KMS-11 (cell line): ENCODE results near the gene SLC11A2.

Source experiments
- H2AFZ ChIP-seq: fragments of 200-600 bp; sonication (generic); 2 replicates; pipeline ENCODE4 v1.6.1; 2016; ENCODE audit warnings: antibody characterized with exemption, mixed run types, low read depth
- H3K27ac ChIP-seq: fragments of 200-600 bp; sonication (generic); 2 replicates; pipeline ENCODE4 v1.6.1; 2016; ENCODE audit warnings: mild to moderate bottlenecking, mixed run types
- H3K27me3 ChIP-seq: fragments of 200-600 bp; sonication (generic); 2 replicates; pipeline ENCODE4 v1.6.1; 2017; ENCODE audit warnings: mild to moderate bottlenecking, low read depth, mixed run types, moderate library complexity; ENCODE audit not compliant: insufficient read depth
- H3K36me3 ChIP-seq: fragments of 200-600 bp; sonication (generic); 2 replicates; pipeline ENCODE4 v1.6.1; 2017; ENCODE audit warnings: mild to moderate bottlenecking, mixed run types; ENCODE audit not compliant: insufficient read depth
- H3K4me1 ChIP-seq: fragments of 200-600 bp; sonication (generic); 2 replicates; pipeline ENCODE4 v1.6.1; 2016; ENCODE audit warnings: mild to moderate bottlenecking, low read depth, mixed run types; ENCODE audit not compliant: poor library complexity, severe bottlenecking
- H3K4me2 ChIP-seq: fragments of 200-600 bp; sonication (generic); 2 replicates; pipeline ENCODE4 v1.7.0; 2016; ENCODE audit warnings: mild to moderate bottlenecking, mixed run types
- H3K4me3 ChIP-seq: fragments of 200-600 bp; sonication (generic); IDR thresholded peaks from 2 replicates; pipeline ENCODE4 v1.6.1; 2017; ENCODE audit warnings: low read depth, low read length, mixed read lengths; ENCODE audit not compliant: insufficient read depth
- H3K79me2 ChIP-seq: fragments of 200-600 bp; sonication (generic); 2 replicates; pipeline ENCODE4 v1.6.1; 2016; ENCODE audit warnings: low read depth, mixed run types; ENCODE audit not compliant: insufficient read depth
- H3K9ac ChIP-seq: fragments of 200-600 bp; sonication (generic); 2 replicates; pipeline ENCODE4 v1.6.1; 2016; ENCODE audit warnings: mild to moderate bottlenecking, mixed run types
- H4K20me1 ChIP-seq: fragments of 200-600 bp; sonication (generic); 2 replicates; pipeline ENCODE4 v1.6.1; 2016; ENCODE audit warnings: mild to moderate bottlenecking, mixed run types; ENCODE audit not compliant: insufficient read depth
- CTCF ChIP-seq: fragments of 200-600 bp; sonication (generic); conservative IDR thresholded peaks from 2 replicates; pipeline ENCODE4 v1.6.1; 2017; ENCODE audit warnings: low read depth, mild to moderate bottlenecking, antibody characterized with exemption, low read length, moderate library complexity, mixed read lengths

SLC11A2 gene

GRCh38 chr12:51027342-51027835 lies 1.2 kb upstream of the SLC11A2 start:
- Histone ChIP-seq H3K36me3 (no peaks in the 10 kb centered on the region), H3K4me3 (no peak overlapping the region), H3K4me1 (peaks cover 44% of the 10 kb centered on the region), H2AFZ (no peak overlapping the region), H3K79me2 (peaks cover 32% of the 10 kb centered on the region), H3K4me2 (no peak overlapping the region), H3K27ac (no peak overlapping the region), H4K20me1 (no peaks in the 10 kb centered on the region), H3K9ac (no peak overlapping the region), H3K27me3 (no peaks in the 10 kb centered on the region)
- TF ChIP-seq CTCF: no peak

- TF ChIP-seq CTCF: no peak
- peak overlapping the region; percentile 69 for H3K4me2 ChIP-seq
- peak overlapping the region; percentile 69 for H3K9ac ChIP-seq
- peak overlapping the region; percentile 30 for H3K4me3 ChIP-seq
- H3K79me2 ChIP-seq: peaks cover 52% of the 10 kb centered on the region
- H4K20me1 ChIP-seq: no peaks in the 10 kb centered on the region
- H3K36me3 ChIP-seq: no peaks in the 10 kb centered on the region
- peak overlapping the region; percentile 45 for H3K27ac ChIP-seq
- no peaks in the 10 kb centered on the region for H3K27me3 ChIP-seq
- peak overlapping the region; percentile 85 for H2AFZ ChIP-seq
- peaks cover 54% of the 10 kb centered on the region for H3K4me1 ChIP-seq
Measured at GRCh38 chr12:51025338-51025835, 797 bp downstream of the SLC11A2 start.

- H3K79me2 ChIP-seq: peaks cover 68% of the 10 kb centered on the region
- no peak for TF ChIP-seq CTCF
- H3K36me3 ChIP-seq: no peaks in the 10 kb centered on the region
- peaks cover 52% of the 10 kb centered on the region for H3K4me1 ChIP-seq
- no peaks in the 10 kb centered on the region for H3K27me3 ChIP-seq
- H3K9ac ChIP-seq: peak overlapping the region; percentile 27; the same call in 1 of the 2 replicates
- peak overlapping the region; percentile 45 for H3K27ac ChIP-seq
- peak overlapping the region; percentile 69 for H3K4me2 ChIP-seq
- no peaks in the 10 kb centered on the region for H4K20me1 ChIP-seq
- H2AFZ ChIP-seq: peak overlapping the region; percentile 0; the same call in 1 of the 2 replicates
- no peak overlapping the region for H3K4me3 ChIP-seq
Measured at GRCh38 chr12:51023625-51024382, 2.4 kb downstream of the SLC11A2 start.

GRCh38 chr12:51021694-51022093 lies 4.5 kb downstream of the SLC11A2 start:
- Histone ChIP-seq H3K79me2 (peaks cover 68% of the 10 kb centered on the region), H3K9ac (no peak overlapping the region), H2AFZ (no peak overlapping the region), H4K20me1 (no peaks in the 10 kb centered on the region), H3K27ac (no peak overlapping the region), H3K36me3 (no peaks in the 10 kb centered on the region), H3K4me2 (no peak overlapping the region), H3K27me3 (no peaks in the 10 kb centered on the region), H3K4me1 (peaks cover 35% of the 10 kb centered on the region), H3K4me3 (no peak overlapping the region)
- TF ChIP-seq CTCF: no peak
